GF-D8 (cell line): Measurements from ENCODE around the gene ZNF831.

Source experiments
- DNase-seq: peaks from one replicate; lab custom pipeline; 2025; lab: John Stamatoyannopoulos, UW

ZNF831 gene

GRCh38 chr20:59163631-59164530 lies at the start of gene ZNF831:
Gene ZNF831 (plus strand): TSS chr20:59163821. CDS start chr20:59191020, 27,199 bp downstream.
- peak; percentile 79 for DNase-seq

- DNase-seq, result no peak
Observed at GRCh38 chr20:59117526-59117925, 46.1 kb upstream of the ZNF831 start.

GRCh38 chr20:59118855-59119254 lies 44.8 kb upstream of the ZNF831 start:
- no peak for DNase-seq

- DNase-seq, result peak; percentile 82
Observed at GRCh38 chr20:59120491-59120890, 43.1 kb upstream of the ZNF831 start.

- DNase-seq, result no peak
Observed at GRCh38 chr20:59120919-59121318, 42.7 kb upstream of the ZNF831 start.

- DNase-seq, result no peak
Observed at GRCh38 chr20:59121714-59122565, 41.7 kb upstream of the ZNF831 start.

- DNase-seq, result no peak
Observed at GRCh38 chr20:59122566-59122919, 41.1 kb upstream of the ZNF831 start.

- DNase-seq, result peak; percentile 15
Observed at GRCh38 chr20:59123011-59123677, 40.5 kb upstream of the ZNF831 start.

GRCh38 chr20:59123678-59124255 lies 39.9 kb upstream of the ZNF831 start:
- DNase-seq, result no peak

- no peak for DNase-seq
Observed at GRCh38 chr20:59124296-59125029, 39.2 kb upstream of the ZNF831 start.

- no peak for DNase-seq
Observed at GRCh38 chr20:59125332-59125731, 38.3 kb upstream of the ZNF831 start.

GRCh38 chr20:59125836-59126235 lies 37.8 kb upstream of the ZNF831 start:
- no peak for DNase-seq

- DNase-seq, result no peak
Observed at GRCh38 chr20:59127839-59128238, 35.8 kb upstream of the ZNF831 start.

- no peak for DNase-seq
Observed at GRCh38 chr20:59131551-59132285, 31.9 kb upstream of the ZNF831 start.

GRCh38 chr20:59134182-59134581 lies 29.4 kb upstream of the ZNF831 start:
- no peak for DNase-seq

GRCh38 chr20:59135093-59135492 lies 28.5 kb upstream of the ZNF831 start:
- no peak for DNase-seq

- no peak for DNase-seq
Observed at GRCh38 chr20:59136027-59136426, 27.6 kb upstream of the ZNF831 start.

- no peak for DNase-seq
Observed at GRCh38 chr20:59137532-59137931, 26.1 kb upstream of the ZNF831 start.

GRCh38 chr20:59138114-59138748 lies 25.4 kb upstream of the ZNF831 start:
- no peak for DNase-seq

GRCh38 chr20:59139998-59140397 lies 23.6 kb upstream of the ZNF831 start:
- DNase-seq, result peak; percentile 23
